Hepatocyte (in vitro differentiated cells): ENCODE results near the gene JOSD2. TPM values are rescaled to one million over a fixed set of nuclear protein-coding genes. Genes with fewer than 3 reads are reported as not detected.

Experiments used
- DNase-seq: peaks from one replicate; pipeline ENCODE4 v3.0.0-alpha.2; 2016; ENCODE audit warnings: low spot score
- H2AFZ ChIP-seq: fragments of 200-600 bp; sonication (generic); 2 replicates; pipeline ENCODE4 v1.6.0; 2016; ENCODE audit warnings: antibody characterized with exemption, mild to moderate bottlenecking
- H3K27ac ChIP-seq: fragments of 200-600 bp; sonication (generic); 2 replicates; pipeline ENCODE4 v1.5.1; 2016; ENCODE audit warnings: mild to moderate bottlenecking
- H3K27me3 ChIP-seq: fragments of 200-600 bp; sonication (generic); 2 replicates; pipeline ENCODE4 v1.6.1; 2016
- H3K36me3 ChIP-seq: fragments of 200-600 bp; sonication (generic); replicated peaks from 2 replicates; pipeline ENCODE4 v1.5.1; 2016; ENCODE audit warnings: low read depth; ENCODE audit not compliant: insufficient read depth
- H3K4me1 ChIP-seq: fragments of 200-600 bp; sonication (generic); 2 replicates; pipeline ENCODE4 v1.5.1; 2016; ENCODE audit warnings: mild to moderate bottlenecking, moderate library complexity; ENCODE audit not compliant: insufficient read depth
- H3K4me2 ChIP-seq: fragments of 200-600 bp; sonication (generic); 2 replicates; pipeline ENCODE4 v1.6.0; 2016
- H3K4me3 ChIP-seq: fragments of 200-600 bp; sonication (generic); 2 replicates; pipeline ENCODE4 v1.5.1; 2016; ENCODE audit warnings: mild to moderate bottlenecking
- H3K79me2 ChIP-seq: fragments of 200-600 bp; sonication (generic); 2 replicates; pipeline ENCODE4 v1.6.0; 2017; ENCODE audit warnings: mild to moderate bottlenecking
- H3K9me2 ChIP-seq: fragments of 200-600 bp; sonication (generic); replicated peaks from 2 replicates; pipeline ENCODE4 v1.6.0; 2017; ENCODE audit warnings: mild to moderate bottlenecking; ENCODE audit not compliant: insufficient read depth
- H3K9me3 ChIP-seq: fragments of 200-600 bp; sonication (generic); 2 replicates; pipeline ENCODE4 v1.5.1; 2016; ENCODE audit warnings: low read depth, mild to moderate bottlenecking
- H4K20me1 ChIP-seq: fragments of 200-600 bp; sonication (generic); 2 replicates; pipeline ENCODE4 v1.6.0; 2016; ENCODE audit warnings: mild to moderate bottlenecking; ENCODE audit not compliant: insufficient read depth, poor library complexity, severe bottlenecking
- EZH2 ChIP-seq: fragments of 200-600 bp; sonication (generic); IDR thresholded peaks from 2 replicates; pipeline ENCODE4 v1.6.1; 2016; ENCODE audit warnings: antibody characterized with exemption, mild to moderate bottlenecking, borderline replicate concordance
- EZH2phosphoT487 ChIP-seq: fragments of 200-600 bp; sonication (generic); IDR thresholded peaks from one replicate; pipeline ENCODE4 v1.6.1; 2018; ENCODE audit warnings: antibody characterized with exemption, mild to moderate bottlenecking, low read depth, moderate library complexity; ENCODE audit not compliant: unreplicated experiment, severe bottlenecking
- WGBS: methylation state at CpG from one replicate; pipeline ENCODE4 v1.1.6; 2016; ENCODE audit warnings: low lambda C conversion rate; ENCODE audit errors: missing lambda C conversion rate; 5-methylcytosine and 5-hydroxymethylcytosine counted together
- polyA plus RNA-seq: library from polyadenylated mRNA; unstranded; fragments of >200 nt; fragmentation: Nextera tagmentation; extraction: Ambion mirVana; gene quantifications from 2 replicates; pipeline ENCODE4 v1.2.1, GENCODE V29; 2016
- total RNA-seq: library from RNA; depleted of rRNA; stranded (reverse); fragments of >200 nt; gene quantifications from 2 replicates; pipeline ENCODE4 v1.2.3, GENCODE V29; 2014
- TF ChIP-seq, protein P1 (sequence below): fragments of 200-600 bp; sonication (generic); IDR thresholded peaks from 2 replicates; pipeline ENCODE4 v1.5.1; 2016; ENCODE audit warnings: antibody characterized with exemption, mild to moderate bottlenecking; ENCODE audit not compliant: poor library complexity

JOSD2 gene
- total and polyA plus RNA-seq, 2 experiments from 2014 or later = 19.0 to 82.9 TPM

DNA sequence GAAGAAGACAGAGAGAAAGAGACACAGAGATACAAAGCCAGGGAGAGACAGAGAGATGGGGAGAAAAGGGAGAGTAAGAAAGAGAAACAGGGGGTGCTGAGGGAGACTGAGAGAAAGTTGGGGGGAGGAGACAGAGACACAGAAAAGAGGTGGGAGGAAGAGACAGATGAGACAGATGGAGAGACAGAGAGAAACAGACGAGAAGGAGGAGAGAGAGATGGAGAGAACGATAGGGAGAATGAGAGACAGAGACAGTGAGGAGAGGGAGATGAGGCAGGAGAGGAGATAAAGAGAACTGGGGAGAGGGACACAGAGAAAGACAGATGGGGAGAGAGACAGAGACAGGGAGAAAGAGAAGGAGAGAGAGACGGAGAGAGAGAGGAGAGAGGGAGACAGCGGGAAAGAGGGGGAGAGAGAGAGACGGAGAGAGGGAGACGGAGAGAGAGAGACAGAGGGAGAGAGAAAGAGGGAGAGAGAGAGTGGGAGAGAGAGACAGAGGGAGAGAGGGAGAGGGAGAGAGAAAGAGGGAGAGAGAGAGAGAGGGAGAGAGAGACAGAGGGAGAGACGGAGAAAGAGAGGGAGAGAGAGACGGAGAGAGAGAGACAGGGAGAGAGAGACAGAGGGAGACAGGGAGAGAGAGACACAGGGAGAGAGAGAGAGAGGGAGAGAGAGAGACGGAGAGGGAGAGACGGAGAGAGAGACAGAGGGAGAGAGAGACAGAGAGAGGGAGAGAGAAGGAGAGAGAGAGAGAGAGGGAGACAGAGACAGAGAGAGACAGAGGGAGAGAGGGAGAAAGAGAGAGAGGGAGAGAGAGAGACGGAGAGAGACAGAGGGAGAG is 12.6 kb downstream of the JOSD2 start:
- H3K9me3 ChIP-seq = no peaks in the 10 kb centered on the region
- H3K79me2 ChIP-seq = no peaks in the 10 kb centered on the region
- peaks cover 15% of the 10 kb centered on the region for H3K27me3 ChIP-seq
- no peak overlapping the region for H3K4me3 ChIP-seq
- H3K4me2 ChIP-seq = no peak overlapping the region
- no peak for DNase-seq
- no peaks in the 10 kb centered on the region for H3K4me1 ChIP-seq
- no peaks in the 10 kb centered on the region for H4K20me1 ChIP-seq
- H3K36me3 ChIP-seq = no peaks in the 10 kb centered on the region
- no peaks in the 10 kb centered on the region for H3K9me2 ChIP-seq
- H2AFZ ChIP-seq = no peak overlapping the region
- 79% methylated on average over 5 of the region's 11 CpGs for WGBS
- TF ChIP-seq, protein P1, sequence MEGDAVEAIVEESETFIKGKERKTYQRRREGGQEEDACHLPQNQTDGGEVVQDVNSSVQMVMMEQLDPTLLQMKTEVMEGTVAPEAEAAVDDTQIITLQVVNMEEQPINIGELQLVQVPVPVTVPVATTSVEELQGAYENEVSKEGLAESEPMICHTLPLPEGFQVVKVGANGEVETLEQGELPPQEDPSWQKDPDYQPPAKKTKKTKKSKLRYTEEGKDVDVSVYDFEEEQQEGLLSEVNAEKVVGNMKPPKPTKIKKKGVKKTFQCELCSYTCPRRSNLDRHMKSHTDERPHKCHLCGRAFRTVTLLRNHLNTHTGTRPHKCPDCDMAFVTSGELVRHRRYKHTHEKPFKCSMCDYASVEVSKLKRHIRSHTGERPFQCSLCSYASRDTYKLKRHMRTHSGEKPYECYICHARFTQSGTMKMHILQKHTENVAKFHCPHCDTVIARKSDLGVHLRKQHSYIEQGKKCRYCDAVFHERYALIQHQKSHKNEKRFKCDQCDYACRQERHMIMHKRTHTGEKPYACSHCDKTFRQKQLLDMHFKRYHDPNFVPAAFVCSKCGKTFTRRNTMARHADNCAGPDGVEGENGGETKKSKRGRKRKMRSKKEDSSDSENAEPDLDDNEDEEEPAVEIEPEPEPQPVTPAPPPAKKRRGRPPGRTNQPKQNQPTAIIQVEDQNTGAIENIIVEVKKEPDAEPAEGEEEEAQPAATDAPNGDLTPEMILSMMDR = no peak
- TF ChIP-seq EZH2 (no peak), EZH2phosphoT487 (no peak)
- no peak overlapping the region for H3K27ac ChIP-seq

DNA sequence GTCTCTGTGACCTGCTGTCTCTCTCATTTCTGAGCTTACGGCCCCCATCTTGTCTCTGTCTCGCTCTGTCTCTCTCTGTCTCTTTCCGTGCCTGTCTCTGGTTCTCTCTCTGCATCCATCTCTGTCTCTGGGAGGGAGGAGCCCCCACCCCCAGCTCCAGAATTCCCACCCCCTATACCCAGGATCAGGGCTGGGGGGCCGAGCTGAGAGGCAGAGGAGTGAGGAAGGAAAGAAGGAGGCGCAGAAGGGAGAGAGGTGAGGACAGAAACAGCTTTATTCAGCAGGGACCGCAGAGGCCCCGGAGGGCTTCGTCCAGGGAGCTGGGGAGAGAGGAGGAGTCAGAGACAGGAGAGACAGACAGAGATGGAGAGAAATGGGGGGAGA is 14.0 kb downstream of the JOSD2 start:
- Histone ChIP-seq H3K4me2 (no peak overlapping the region), H3K4me1 (no peaks in the 10 kb centered on the region), H3K9me3 (no peaks in the 10 kb centered on the region), H2AFZ (no peak overlapping the region), H3K36me3 (no peaks in the 10 kb centered on the region), H3K9me2 (no peaks in the 10 kb centered on the region), H4K20me1 (no peaks in the 10 kb centered on the region), H3K27ac (no peak overlapping the region), H3K27me3 (peaks cover 15% of the 10 kb centered on the region), H3K4me3 (no peak overlapping the region), H3K79me2 (no peaks in the 10 kb centered on the region)
- no peak for DNase-seq
- TF ChIP-seq, protein P1 = no peak
- TF ChIP-seq EZH2phosphoT487 = no peak
- TF ChIP-seq EZH2 = no peak
- 74% methylated on average over 6 of the region's 8 CpGs for WGBS

DNA sequence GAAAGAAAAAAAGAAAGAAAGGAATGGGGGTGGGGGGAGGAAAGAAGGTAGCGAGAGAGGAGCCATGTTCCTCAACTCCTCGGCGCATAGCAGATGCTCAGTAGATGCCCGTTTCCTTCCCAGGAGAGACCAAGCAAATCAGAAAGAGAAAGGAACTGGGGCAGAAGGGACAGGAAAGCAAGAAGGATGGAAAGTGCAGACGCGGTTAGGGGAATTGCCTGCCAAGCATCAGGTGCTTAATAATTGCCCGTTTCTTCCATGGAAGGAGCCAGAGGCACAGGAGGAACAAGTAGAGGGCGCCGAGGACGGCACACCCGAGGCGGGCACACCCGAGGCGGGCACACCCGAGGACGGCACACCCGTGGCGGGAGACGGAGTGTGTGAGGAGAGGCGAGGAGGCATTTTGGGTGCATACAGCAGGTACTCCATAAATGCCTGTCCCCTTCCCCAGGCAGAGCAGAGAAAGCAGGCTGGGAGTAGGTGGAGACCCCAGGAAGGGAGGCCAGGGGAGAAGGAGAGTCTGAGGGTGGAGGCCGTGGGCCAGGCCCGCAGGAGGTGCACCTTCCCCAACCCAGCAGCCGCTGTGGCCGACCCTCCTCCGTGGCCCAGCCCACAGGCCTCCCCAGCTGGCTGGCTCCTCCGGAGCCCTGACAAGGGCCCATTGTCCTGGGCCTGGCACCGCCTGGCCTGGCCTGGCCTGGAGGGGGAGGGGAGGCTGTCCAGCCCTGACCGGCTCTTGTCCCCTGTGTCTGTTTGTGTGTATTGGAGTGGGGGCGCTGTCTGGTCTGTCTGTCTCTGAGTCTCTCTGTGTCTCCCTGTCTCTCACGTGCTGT is 14.6 kb downstream of the JOSD2 start:
- TF ChIP-seq EZH2 (no peak), EZH2phosphoT487 (no peak)
- TF ChIP-seq, protein P1 = no peak
- 81% methylated on average over 27 of the region's 30 CpGs for WGBS
- H4K20me1 ChIP-seq = no peaks in the 10 kb centered on the region
- H3K4me2 ChIP-seq = no peak overlapping the region
- H3K4me1 ChIP-seq = no peaks in the 10 kb centered on the region
- H3K9me3 ChIP-seq = no peaks in the 10 kb centered on the region
- no peak for DNase-seq
- no peaks in the 10 kb centered on the region for H3K9me2 ChIP-seq
- no peaks in the 10 kb centered on the region for H3K36me3 ChIP-seq
- no peak overlapping the region for H3K27ac ChIP-seq
- H3K4me3 ChIP-seq = no peak overlapping the region
- peaks cover 21% of the 10 kb centered on the region for H3K27me3 ChIP-seq
- H3K79me2 ChIP-seq = no peaks in the 10 kb centered on the region
- no peak overlapping the region for H2AFZ ChIP-seq
